Measurements from ENCODE around the gene SGIP1.

DNA sequence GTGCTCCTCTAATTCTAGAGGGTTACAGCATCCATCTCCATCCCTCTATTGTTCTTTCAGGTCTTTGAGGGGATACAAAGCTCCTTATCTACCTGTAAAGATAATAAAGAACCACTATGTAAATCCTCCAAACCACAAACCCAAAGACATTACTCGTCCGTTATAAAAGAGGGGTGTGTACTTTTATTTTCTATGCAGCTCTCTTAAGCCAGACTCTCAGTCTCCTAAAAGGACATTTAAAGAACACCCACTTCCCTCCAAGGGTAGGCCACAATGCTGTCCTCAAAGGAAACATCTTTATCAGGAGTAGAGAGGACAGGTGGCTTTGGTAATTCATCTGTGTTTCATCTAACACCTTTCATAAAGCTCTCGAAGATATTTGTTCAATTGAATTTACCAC, 150.4 kb downstream of the SGIP1 start:
- TF ChIP-seq RAD21 (IDR thresholded peaks at IDR 0.05; ENCODE audit: low read length) (no peak), POLR2A (IDR thresholded peaks at IDR 0.05; ENCODE audit: low read depth, low read length) (no peak), USF2 (IDR thresholded peaks at IDR 0.05; ENCODE audit: low read depth, low read length) (no peak), MAZ (IDR thresholded peaks at IDR 0.05; ENCODE audit: borderline replicate concordance, low read depth, low read length) (no peak), NFE2L2 (IDR thresholded peaks at IDR 0.05; ENCODE audit: low read depth, low read length) (no peak), MAFK (IDR thresholded peaks at IDR 0.05; ENCODE audit: low read depth, low read length) (no peak)
- TF ChIP-seq, protein P1, sequence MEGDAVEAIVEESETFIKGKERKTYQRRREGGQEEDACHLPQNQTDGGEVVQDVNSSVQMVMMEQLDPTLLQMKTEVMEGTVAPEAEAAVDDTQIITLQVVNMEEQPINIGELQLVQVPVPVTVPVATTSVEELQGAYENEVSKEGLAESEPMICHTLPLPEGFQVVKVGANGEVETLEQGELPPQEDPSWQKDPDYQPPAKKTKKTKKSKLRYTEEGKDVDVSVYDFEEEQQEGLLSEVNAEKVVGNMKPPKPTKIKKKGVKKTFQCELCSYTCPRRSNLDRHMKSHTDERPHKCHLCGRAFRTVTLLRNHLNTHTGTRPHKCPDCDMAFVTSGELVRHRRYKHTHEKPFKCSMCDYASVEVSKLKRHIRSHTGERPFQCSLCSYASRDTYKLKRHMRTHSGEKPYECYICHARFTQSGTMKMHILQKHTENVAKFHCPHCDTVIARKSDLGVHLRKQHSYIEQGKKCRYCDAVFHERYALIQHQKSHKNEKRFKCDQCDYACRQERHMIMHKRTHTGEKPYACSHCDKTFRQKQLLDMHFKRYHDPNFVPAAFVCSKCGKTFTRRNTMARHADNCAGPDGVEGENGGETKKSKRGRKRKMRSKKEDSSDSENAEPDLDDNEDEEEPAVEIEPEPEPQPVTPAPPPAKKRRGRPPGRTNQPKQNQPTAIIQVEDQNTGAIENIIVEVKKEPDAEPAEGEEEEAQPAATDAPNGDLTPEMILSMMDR (conservative IDR thresholded peaks at IDR 0.05; ENCODE audit: low read depth, low read length): no peak

All from IMR-90 (cell line).